ENCODE measurements around the gene SNTG2. TPM values are rescaled to one million over a fixed set of nuclear protein-coding genes. Genes with fewer than 3 reads are reported as not detected.

The SNTG2 gene
- total RNA-seq, 1 donor from 2014 or later = 2.2 TPM

GRCh38 chr2:1246991-1247390 lies 296.3 kb downstream of the SNTG2 start:
- ChIA-PET POLR2A (no interaction called here), CTCF (no interaction called here)
- no peak for ATAC-seq (ENCODE audit: low read depth)
- Mint-ChIP-seq H3K4me3 (no peak overlapping the region), H3K27me3 (no peaks in the 10 kb centered on the region), H3K36me3 (ENCODE audit: low read depth) (no peaks in the 10 kb centered on the region), H3K9me3 (no peaks in the 10 kb centered on the region), H3K27ac (no peak overlapping the region), H3K4me1 (peaks cover 41% of the 10 kb centered on the region)
- intact Hi-C loops (cut with micrococcal nuclease) = no loop called here
- no peak for TF ChIP-seq CTCF (IDR thresholded peaks at IDR 0.05)
- no peak for DNase-seq

- Mint-ChIP-seq H3K4me3 (no peak overlapping the region), H3K4me1 (peaks cover 35% of the 10 kb centered on the region), H3K27ac (no peak overlapping the region), H3K36me3 (ENCODE audit: low read depth) (no peaks in the 10 kb centered on the region), H3K9me3 (no peaks in the 10 kb centered on the region), H3K27me3 (no peaks in the 10 kb centered on the region)
- intact Hi-C loops (cut with micrococcal nuclease) = no loop called here
- no peak for DNase-seq
- ChIA-PET POLR2A (no interaction called here), CTCF (no interaction called here)
- no peak for ATAC-seq (ENCODE audit: low read depth)
- no peak for TF ChIP-seq CTCF (IDR thresholded peaks at IDR 0.05)
These were observed 297.5 kb downstream of the SNTG2 start for GRCh38 chr2:1248187-1248586.

- DNase-seq = no peak
- Mint-ChIP-seq H3K4me3 (no peak overlapping the region), H3K9me3 (peaks cover 2% of the 10 kb centered on the region), H3K36me3 (ENCODE audit: low read depth) (no peaks in the 10 kb centered on the region), H3K27me3 (no peaks in the 10 kb centered on the region), H3K27ac (no peak overlapping the region), H3K4me1 (peaks cover 33% of the 10 kb centered on the region)
- ATAC-seq (ENCODE audit: low read depth) = no peak
- TF ChIP-seq CTCF (IDR thresholded peaks at IDR 0.05) = peak; percentile 35
- intact Hi-C loops (cut with micrococcal nuclease) = no loop called here
- ChIA-PET CTCF (no interaction called here), POLR2A (no interaction called here)
These were observed 299.4 kb downstream of the SNTG2 start for GRCh38 chr2:1249897-1250687.

GRCh38 chr2:1251520-1251919 lies 300.9 kb downstream of the SNTG2 start:
- Mint-ChIP-seq H3K9me3 (peaks cover 2% of the 10 kb centered on the region), H3K36me3 (ENCODE audit: low read depth) (no peaks in the 10 kb centered on the region), H3K27me3 (no peaks in the 10 kb centered on the region), H3K4me1 (peaks cover 33% of the 10 kb centered on the region), H3K27ac (no peak overlapping the region), H3K4me3 (no peak overlapping the region)
- POLR2A ChIA-PET = no interaction called here
- intact Hi-C loops (cut with micrococcal nuclease) = no loop called here
- DNase-seq = no peak
- CTCF ChIA-PET = no interaction called here
- ATAC-seq (ENCODE audit: low read depth) = no peak
- TF ChIP-seq CTCF (IDR thresholded peaks at IDR 0.05) = no peak

GRCh38 chr2:1253629-1254028 lies 303.0 kb downstream of the SNTG2 start:
- Mint-ChIP-seq H3K27ac (peak overlapping the region; percentile 5), H3K4me3 (no peak overlapping the region), H3K36me3 (ENCODE audit: low read depth) (no peaks in the 10 kb centered on the region), H3K9me3 (peaks cover 2% of the 10 kb centered on the region), H3K4me1 (peaks cover 28% of the 10 kb centered on the region), H3K27me3 (no peaks in the 10 kb centered on the region)
- CTCF ChIA-PET = no interaction called here
- DNase-seq = no peak
- no peak for ATAC-seq (ENCODE audit: low read depth)
- intact Hi-C loops (cut with micrococcal nuclease) = no loop called here
- POLR2A ChIA-PET = no interaction called here
- no peak for TF ChIP-seq CTCF (IDR thresholded peaks at IDR 0.05)
